NB4 (cell line): ENCODE results near the gene BPIFB6.

Experiments
- CTCF ChIP-seq: IDR thresholded peaks from one replicate; pipeline ENCODE4 v1.5.1; 2012; ENCODE audit warnings: low read depth, low read length
- MAX ChIP-seq: IDR thresholded peaks from 2 replicates; pipeline ENCODE4 v1.6.1; 2011; ENCODE audit warnings: low read depth, low read length

- no peak for TF ChIP-seq CTCF
- no peak for TF ChIP-seq MAX
These were observed 47.9 kb upstream of the BPIFB6 start for GRCh38 chr20:32983459-32984112.
